ENCODE measurements around the gene EDA2R. TPM values are rescaled to one million over a fixed set of nuclear protein-coding genes. Genes with fewer than 3 reads are reported as not detected.

EDA2R gene
- total RNA-seq, 1 donor from 2014 or later, result 1.2 TPM

DNA sequence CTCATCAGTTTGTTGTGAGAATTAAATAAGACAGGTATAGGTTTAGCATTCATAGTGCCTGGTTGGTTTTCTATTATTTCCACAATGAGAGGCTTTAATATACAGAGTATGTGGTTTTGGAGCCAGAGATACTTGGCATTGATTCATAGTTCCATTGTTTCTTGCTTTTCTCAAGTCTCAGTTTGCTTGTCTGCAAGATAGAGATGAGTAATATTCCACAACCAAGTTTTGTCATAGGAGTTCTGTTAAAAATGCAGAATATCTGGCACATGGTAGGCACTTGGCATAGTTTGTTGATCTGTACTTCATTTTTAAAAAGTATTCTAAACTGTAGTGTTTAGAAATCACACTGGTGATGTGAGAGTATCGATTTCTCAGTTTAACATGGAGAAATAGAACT lies 37.5 kb upstream of the EDA2R start:
- H3K36me3 ChIP-seq, result no peaks in the 10 kb centered on the region
- TF ChIP-seq CTCF (IDR thresholded peaks at IDR 0.05), result no peak
- TF ChIP-seq POLR2A (IDR thresholded peaks at IDR 0.05), result no peak
- no peak for TF ChIP-seq POLR2AphosphoS5 (IDR thresholded peaks at IDR 0.05; ENCODE audit: insufficient read depth in 1 of 2, low read depth in 1 of 2)
- DNase-seq (ENCODE audit: extremely low spot score in 2 of 2), result no peak
- intact Hi-C loops (cut with DNase I), result no loop called here
- H3K9me3 ChIP-seq, result no peaks in the 10 kb centered on the region
- no peaks in the 10 kb centered on the region for H3K4me1 ChIP-seq
- no peak overlapping the region for H3K27ac ChIP-seq
- no peak overlapping the region for H3K4me3 ChIP-seq
- no peaks in the 10 kb centered on the region for H3K27me3 ChIP-seq

GRCh38 chrX:66675541-66675940 lies 36.7 kb upstream of the EDA2R start:
- Histone ChIP-seq H3K4me1 (no peaks in the 10 kb centered on the region), H3K27me3 (no peaks in the 10 kb centered on the region), H3K4me3 (no peak overlapping the region), H3K9me3 (no peaks in the 10 kb centered on the region), H3K27ac (no peak overlapping the region), H3K36me3 (no peaks in the 10 kb centered on the region)
- DNase-seq (ENCODE audit: extremely low spot score in 2 of 2), result no peak
- intact Hi-C loops (cut with DNase I), result no loop called here
- TF ChIP-seq POLR2AphosphoS5 (IDR thresholded peaks at IDR 0.05; ENCODE audit: insufficient read depth in 1 of 2, low read depth in 1 of 2), result no peak
- no peak for TF ChIP-seq CTCF (IDR thresholded peaks at IDR 0.05)
- TF ChIP-seq POLR2A (IDR thresholded peaks at IDR 0.05), result no peak

- H3K4me3 ChIP-seq, result no peak overlapping the region
- H3K9me3 ChIP-seq, result no peaks in the 10 kb centered on the region
- TF ChIP-seq POLR2AphosphoS5 (IDR thresholded peaks at IDR 0.05; ENCODE audit: insufficient read depth in 1 of 2, low read depth in 1 of 2), result no peak
- TF ChIP-seq POLR2A (IDR thresholded peaks at IDR 0.05), result no peak
- no peak for TF ChIP-seq CTCF (IDR thresholded peaks at IDR 0.05)
- intact Hi-C loops (cut with DNase I), result no loop called here
- DNase-seq (ENCODE audit: extremely low spot score in 2 of 2), result no peak
- H3K4me1 ChIP-seq, result no peaks in the 10 kb centered on the region
- no peak overlapping the region for H3K27ac ChIP-seq
- no peaks in the 10 kb centered on the region for H3K36me3 ChIP-seq
- no peaks in the 10 kb centered on the region for H3K27me3 ChIP-seq
Measured at GRCh38 chrX:66674506-66674905, 35.6 kb upstream of the EDA2R start.

DNA sequence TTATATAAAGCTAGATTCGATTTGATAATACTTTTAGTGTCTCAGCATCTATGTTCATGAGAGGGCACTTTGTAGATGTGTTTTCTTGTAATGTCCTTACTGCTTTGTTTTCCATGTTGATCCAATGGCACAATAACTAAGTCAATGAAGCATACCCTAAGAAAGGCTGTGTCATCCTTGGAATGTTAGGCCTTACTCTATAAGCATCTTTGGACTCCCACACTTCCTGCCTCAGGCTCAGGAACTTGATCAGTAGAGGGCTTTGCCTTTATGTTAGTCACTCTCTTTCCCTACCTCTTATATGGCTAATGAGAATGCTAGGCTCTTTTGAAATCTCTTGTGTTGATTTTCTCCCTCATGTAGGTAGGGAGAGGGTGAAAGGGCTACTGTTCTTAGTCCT lies 33.2 kb upstream of the EDA2R start:
- no peak overlapping the region for H3K27ac ChIP-seq
- no peaks in the 10 kb centered on the region for H3K36me3 ChIP-seq
- no peaks in the 10 kb centered on the region for H3K9me3 ChIP-seq
- intact Hi-C loops (cut with DNase I), result no loop called here
- no peak overlapping the region for H3K4me3 ChIP-seq
- no peaks in the 10 kb centered on the region for H3K4me1 ChIP-seq
- DNase-seq (ENCODE audit: extremely low spot score in 2 of 2), result no peak
- TF ChIP-seq CTCF (IDR thresholded peaks at IDR 0.05), result no peak
- H3K27me3 ChIP-seq, result no peaks in the 10 kb centered on the region

GRCh38 chrX:66654411-66654810 lies 15.5 kb upstream of the EDA2R start:
- Histone ChIP-seq H3K36me3 (no peaks in the 10 kb centered on the region), H3K27ac (no peak overlapping the region), H3K4me1 (no peaks in the 10 kb centered on the region), H3K9me3 (no peaks in the 10 kb centered on the region), H3K4me3 (no peak overlapping the region), H3K27me3 (no peaks in the 10 kb centered on the region)
- DNase-seq (ENCODE audit: extremely low spot score in 2 of 2), result no peak
- TF ChIP-seq CTCF (IDR thresholded peaks at IDR 0.05) (no peak), POLR2A (IDR thresholded peaks at IDR 0.05) (no peak), POLR2AphosphoS5 (IDR thresholded peaks at IDR 0.05; ENCODE audit: insufficient read depth in 1 of 2, low read depth in 1 of 2) (no peak)
- intact Hi-C loops (cut with DNase I), result no loop called here

All from vagina (tissue), 2 donors.